ENCODE data around the gene SPC25. TPM values are rescaled to one million over a fixed set of nuclear protein-coding genes. Genes with fewer than 3 reads are reported as not detected.

Gene SPC25
- total RNA-seq, 6 donors from 2014 or later: 0.63 to 5.9 (median 1.3) TPM; not detected in 1

GRCh38 chr2:168903888-168904287 lies 13.7 kb upstream of the SPC25 start:
- Histone ChIP-seq H3K9me3 (no peaks in the 10 kb centered on the region), H3K36me3 (no peaks in the 10 kb centered on the region), H3K4me1 (no peaks in the 10 kb centered on the region), H3K27ac (no peak overlapping the region), H3K4me3 (no peak overlapping the region), H3K27me3 (no peaks in the 10 kb centered on the region)
- ATAC-seq (ENCODE audit: low FRiP score in 2 of 2) (no peak), DNase-seq (no peak)
- WGBS, 2 donors: 94% methylated on average over 2 of the region's 2 CpGs
- TF ChIP-seq, protein P1, sequence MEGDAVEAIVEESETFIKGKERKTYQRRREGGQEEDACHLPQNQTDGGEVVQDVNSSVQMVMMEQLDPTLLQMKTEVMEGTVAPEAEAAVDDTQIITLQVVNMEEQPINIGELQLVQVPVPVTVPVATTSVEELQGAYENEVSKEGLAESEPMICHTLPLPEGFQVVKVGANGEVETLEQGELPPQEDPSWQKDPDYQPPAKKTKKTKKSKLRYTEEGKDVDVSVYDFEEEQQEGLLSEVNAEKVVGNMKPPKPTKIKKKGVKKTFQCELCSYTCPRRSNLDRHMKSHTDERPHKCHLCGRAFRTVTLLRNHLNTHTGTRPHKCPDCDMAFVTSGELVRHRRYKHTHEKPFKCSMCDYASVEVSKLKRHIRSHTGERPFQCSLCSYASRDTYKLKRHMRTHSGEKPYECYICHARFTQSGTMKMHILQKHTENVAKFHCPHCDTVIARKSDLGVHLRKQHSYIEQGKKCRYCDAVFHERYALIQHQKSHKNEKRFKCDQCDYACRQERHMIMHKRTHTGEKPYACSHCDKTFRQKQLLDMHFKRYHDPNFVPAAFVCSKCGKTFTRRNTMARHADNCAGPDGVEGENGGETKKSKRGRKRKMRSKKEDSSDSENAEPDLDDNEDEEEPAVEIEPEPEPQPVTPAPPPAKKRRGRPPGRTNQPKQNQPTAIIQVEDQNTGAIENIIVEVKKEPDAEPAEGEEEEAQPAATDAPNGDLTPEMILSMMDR (IDR thresholded peaks at IDR 0.05): no peak

- H3K27me3 ChIP-seq: no peaks in the 10 kb centered on the region
- no peaks in the 10 kb centered on the region for H3K4me1 ChIP-seq
- no peak within 1 kb of the TSS for H3K27ac ChIP-seq
- ATAC-seq (ENCODE audit: low FRiP score in 2 of 2) (no peak), DNase-seq (no peak)
- no peaks in the 10 kb centered on the region for H3K36me3 ChIP-seq
- no peaks in the 10 kb centered on the region for H3K9me3 ChIP-seq
- no peak for TF ChIP-seq EP300 (IDR thresholded peaks at IDR 0.05)
- TF ChIP-seq POLR2AphosphoS5 (IDR thresholded peaks at IDR 0.05): no peak
- TF ChIP-seq POLR2A (IDR thresholded peaks at IDR 0.05): no peak
- TF ChIP-seq, protein P1 (IDR thresholded peaks at IDR 0.05): no peak
- no peak within 1 kb of the TSS for H3K4me3 ChIP-seq
- WGBS, 2 donors: 69 to 71% methylated on average over 5 of the region's 5 CpGs
Measured at GRCh38 chr2:168901003-168901402, 10.8 kb upstream of the SPC25 start, which contains the start of gene G6PC2. G6PC2 (plus strand) TSS chr2:168901291; CDS start chr2:168901332, 41 bp downstream.

DNA sequence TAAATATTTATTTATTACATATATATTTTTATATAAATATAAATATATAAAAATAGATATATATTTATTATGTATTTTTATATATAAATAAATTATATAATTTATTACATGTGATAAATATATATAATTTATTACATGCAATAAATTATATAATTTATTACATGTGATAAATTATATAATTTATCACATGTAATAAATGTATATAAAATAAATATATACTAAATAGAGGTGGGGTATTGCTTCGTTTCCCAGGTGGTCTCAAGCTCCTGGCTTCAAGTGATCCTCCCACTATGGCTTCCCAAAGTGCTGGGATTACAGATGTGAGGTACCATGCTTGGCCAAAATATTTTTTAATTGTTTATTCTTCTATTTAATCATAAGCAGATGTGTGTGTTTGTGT lies 7.2 kb upstream of the SPC25 start:
- DNase-seq: no peak
- Histone ChIP-seq H3K4me1 (no peaks in the 10 kb centered on the region), H3K4me3 (no peak overlapping the region), H3K9me3 (no peaks in the 10 kb centered on the region), H3K27ac (no peak overlapping the region), H3K36me3 (no peaks in the 10 kb centered on the region), H3K27me3 (no peaks in the 10 kb centered on the region)
- 85 to 90% methylated on average over 1 of the region's 1 CpG for WGBS, 2 donors
- TF ChIP-seq, protein P1 (IDR thresholded peaks at IDR 0.05): no peak
- no peak for TF ChIP-seq EP300 (IDR thresholded peaks at IDR 0.05)
- no peak for TF ChIP-seq POLR2AphosphoS5 (IDR thresholded peaks at IDR 0.05)
- no peak for TF ChIP-seq POLR2A (IDR thresholded peaks at IDR 0.05)
- ATAC-seq (ENCODE audit: low FRiP score in 2 of 2): no peak

DNA sequence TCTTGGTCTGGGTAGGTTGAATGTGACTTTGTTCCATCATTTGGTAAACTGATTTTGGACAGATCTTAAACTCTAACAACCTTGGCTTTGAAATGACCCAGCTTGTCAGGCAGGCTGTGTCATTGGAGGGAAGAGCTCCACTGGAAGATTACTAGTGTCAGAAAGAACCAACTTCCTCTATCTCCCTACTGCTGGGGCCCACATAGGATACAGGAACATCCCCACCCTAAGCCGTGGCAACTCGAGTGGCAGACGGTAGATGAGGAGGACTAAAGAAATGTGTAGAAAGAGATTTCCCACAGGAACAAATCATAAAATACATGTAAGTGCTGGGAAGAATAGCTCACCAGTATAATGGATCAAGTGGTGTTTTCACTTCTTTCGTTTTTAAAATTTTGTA lies 6.6 kb upstream of the SPC25 start:
- TF ChIP-seq EP300 (IDR thresholded peaks at IDR 0.05) (no peak), POLR2AphosphoS5 (IDR thresholded peaks at IDR 0.05) (no peak), POLR2A (IDR thresholded peaks at IDR 0.05) (no peak)
- TF ChIP-seq, protein P1 (IDR thresholded peaks at IDR 0.05): no peak
- no peak overlapping the region for H3K4me3 ChIP-seq
- 74 to 80% methylated on average over 4 of the region's 4 CpGs for WGBS, 2 donors
- H3K36me3 ChIP-seq: no peaks in the 10 kb centered on the region
- no peaks in the 10 kb centered on the region for H3K9me3 ChIP-seq
- ATAC-seq (ENCODE audit: low FRiP score in 2 of 2): no peak
- no peaks in the 10 kb centered on the region for H3K4me1 ChIP-seq
- DNase-seq: no peak
- no peak overlapping the region for H3K27ac ChIP-seq
- H3K27me3 ChIP-seq: no peaks in the 10 kb centered on the region

- no peaks in the 10 kb centered on the region for H3K9me3 ChIP-seq
- ATAC-seq (ENCODE audit: low FRiP score in 2 of 2) (no peak), DNase-seq (no peak)
- H3K27me3 ChIP-seq: no peaks in the 10 kb centered on the region
- H3K36me3 ChIP-seq: no peaks in the 10 kb centered on the region
- no peak overlapping the region for H3K4me3 ChIP-seq
- H3K4me1 ChIP-seq: peaks cover 0 to 1% (median 0%) of the 10 kb centered on the region in 4 donors
- TF ChIP-seq EP300 (IDR thresholded peaks at IDR 0.05): no peak
- TF ChIP-seq POLR2A (IDR thresholded peaks at IDR 0.05): no peak
- H3K27ac ChIP-seq: no peak overlapping the region
Measured at GRCh38 chr2:168895771-168896170, 5.5 kb upstream of the SPC25 start.
